ENCODE measurements around the gene OGN. TPM values are rescaled to one million over a fixed set of nuclear protein-coding genes. Genes with fewer than 3 reads are reported as not detected.

Gene OGN, protein sequence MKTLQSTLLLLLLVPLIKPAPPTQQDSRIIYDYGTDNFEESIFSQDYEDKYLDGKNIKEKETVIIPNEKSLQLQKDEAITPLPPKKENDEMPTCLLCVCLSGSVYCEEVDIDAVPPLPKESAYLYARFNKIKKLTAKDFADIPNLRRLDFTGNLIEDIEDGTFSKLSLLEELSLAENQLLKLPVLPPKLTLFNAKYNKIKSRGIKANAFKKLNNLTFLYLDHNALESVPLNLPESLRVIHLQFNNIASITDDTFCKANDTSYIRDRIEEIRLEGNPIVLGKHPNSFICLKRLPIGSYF
- total RNA-seq: 43.5 and 59.9 TPM in 2 replicates

DNA sequence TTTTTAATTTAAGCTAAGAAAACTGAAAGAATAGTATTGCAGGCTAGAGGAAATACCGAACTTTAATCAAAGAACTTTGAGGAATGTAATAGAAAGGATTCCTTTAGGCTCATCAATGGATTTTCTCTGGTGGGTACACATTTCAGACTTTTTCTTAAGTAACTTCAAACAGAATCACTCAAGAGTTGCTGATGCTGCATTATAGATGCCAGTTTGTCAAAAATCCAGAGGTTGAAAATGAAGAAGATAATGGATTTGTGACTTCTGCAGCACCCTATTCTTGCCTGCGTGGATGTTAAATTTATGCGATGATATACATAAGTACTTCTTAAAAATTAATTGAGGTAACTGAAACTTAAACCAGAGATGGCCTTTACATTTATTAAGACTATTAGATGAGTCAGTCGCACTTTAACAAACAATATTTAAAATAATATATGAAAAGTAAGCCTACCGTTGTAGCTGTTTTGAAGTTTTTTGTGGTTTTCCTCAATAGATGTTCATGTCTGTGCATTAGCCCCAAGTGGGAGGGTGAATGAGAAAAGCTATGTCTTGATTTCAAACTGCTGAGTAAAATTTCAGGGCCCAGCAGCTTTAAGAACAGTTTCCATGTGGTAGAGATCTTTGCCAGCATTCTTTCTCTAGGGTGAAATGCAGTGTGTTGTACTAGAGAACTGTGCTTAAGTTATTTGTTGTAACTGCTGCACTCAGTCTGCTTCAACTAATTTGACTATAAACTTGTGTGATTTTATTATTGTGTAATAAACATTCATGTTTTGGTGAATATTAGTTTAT lies at the start of gene OGN:
Gene OGN, minus strand, starts transcription at position 537 of the 795 bp plus-strand sequence. CDS start 1,171 bp downstream, outside the sequence.

DNA sequence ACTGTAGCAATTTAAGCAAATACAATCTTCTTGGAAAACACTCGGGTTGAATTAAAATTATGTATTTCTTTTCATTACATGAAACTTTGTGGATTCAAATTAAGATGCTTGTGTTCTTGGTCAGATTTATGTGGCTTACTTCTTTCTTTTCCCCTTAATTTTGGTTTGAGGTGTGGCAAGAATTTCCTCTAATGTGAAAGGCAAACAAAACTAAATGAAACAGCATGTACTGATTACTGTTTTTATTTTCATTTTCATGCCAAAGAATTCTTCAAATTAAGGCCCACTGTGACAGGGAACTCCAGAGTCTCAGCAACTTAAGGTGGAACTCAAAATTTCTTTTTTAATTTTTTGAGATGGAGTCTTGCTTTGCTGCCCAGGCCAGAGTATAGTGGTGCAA lies 20.0 kb upstream of the OGN start, which contains the start of gene OMD:
Gene OMD, minus strand, starts transcription at position 132 of the 400 bp plus-strand sequence. CDS start 6,913 bp downstream, outside the sequence.

Other genes starting within 250 kb of the OGN start
- 195 and 332 TPM in 2 replicates for gene IARS1, start 110.9 kb downstream of the OGN start, total RNA-seq
- 18.2 and 22.4 TPM in 2 replicates for gene NOL8, start 79.2 kb downstream of the OGN start, total RNA-seq
- gene CENPP, start 78.6 kb downstream of the OGN start, total RNA-seq: 0.94 and 1.9 TPM in 2 replicates
- gene OMD, start 19.9 kb upstream of the OGN start, total RNA-seq: 0.95 and 1.1 TPM in 2 replicates
- gene ASPN, start 77.9 kb upstream of the OGN start, total RNA-seq: 3.5 and 11.2 TPM in 2 replicates
- gene ECM2, start 131.4 kb upstream of the OGN start, total RNA-seq: 3.6 and 7.2 TPM in 2 replicates